IMR-90 (cell line): ENCODE data around the gene SHLD1. TPM values are rescaled to one million over a fixed set of nuclear protein-coding genes. Genes with fewer than 3 reads are reported as not detected.

Experiments
- ATAC-seq: fragments of 200-7000 bp; cut with Tn5 transposase; 2 replicates; pipeline ENCODE4 v1.9.1; 2020; ENCODE audit warnings: low read depth, mild to moderate bottlenecking, moderate library complexity
- BruUV-seq: library from RNA; stranded (reverse); fragments of 400-500 nt; replicated peaks from 2 replicates; lab custom pipeline; 2021; lab: Mats Ljungman, UMichigan
- CTCF ChIA-PET: fragments of 300-600 bp; formaldehyde crosslinking; extraction: SDS; loops from one replicate; lab custom pipeline; 2021; ENCODE audit warnings: antibody characterized with exemption; lab: Yijun Ruan, JAX
- POLR2A ChIA-PET: fragments of 300-600 bp; sonication (Branson Sonifier 250); formaldehyde crosslinking; loops from one replicate; lab custom pipeline; 2022; ENCODE audit warnings: antibody characterized with exemption; ENCODE audit not compliant: unreplicated experiment; lab: Charles Lee
- DNase-seq: peaks from one replicate; pipeline ENCODE4 v3.0.0; 2013
- H2AFZ ChIP-seq: replicated peaks from 2 replicates; pipeline ENCODE3; 2013; ENCODE audit warnings: low read length, mild to moderate bottlenecking; ENCODE audit not compliant: poor library complexity
- H2AK5ac ChIP-seq: 2 replicates; pipeline ENCODE4 v1.6.1; 2013; ENCODE audit warnings: low read depth, low read length, inconsistent platforms
- H2AK9ac ChIP-seq: replicated peaks from 2 replicates; pipeline ENCODE3; 2013; ENCODE audit warnings: mild to moderate bottlenecking, low read depth, low read length, moderate library complexity; ENCODE audit not compliant: poor library complexity
- H2BK120ac ChIP-seq: 2 replicates; pipeline ENCODE4 v1.6.1; 2013; ENCODE audit warnings: low read depth, low read length, inconsistent platforms
- H2BK15ac ChIP-seq: 3 replicates; pipeline ENCODE4 v1.6.1; 2013; ENCODE audit warnings: low read depth, low read length, inconsistent platforms
- H2BK20ac ChIP-seq: 2 replicates; pipeline ENCODE4 v1.6.1; 2013; ENCODE audit warnings: low read depth, mild to moderate bottlenecking, inconsistent platforms, low read length, moderate library complexity
- H2BK5ac ChIP-seq: 2 replicates; pipeline ENCODE4 v1.6.1; 2013; ENCODE audit warnings: mild to moderate bottlenecking, low read depth, low read length, inconsistent platforms; ENCODE audit not compliant: poor library complexity, severe bottlenecking
- H3K14ac ChIP-seq: replicated peaks from 2 replicates; pipeline ENCODE4 v1.6.1; 2013; ENCODE audit warnings: low read depth, low read length, inconsistent platforms
- H3K18ac ChIP-seq: 2 replicates; pipeline ENCODE4 v1.6.1; 2013; ENCODE audit warnings: low read depth, low read length, control low read depth
- H3K23ac ChIP-seq: 2 replicates; pipeline ENCODE4 v1.6.1; 2013; ENCODE audit warnings: low read depth, low read length, inconsistent platforms
- H3K27ac ChIP-seq: 2 replicates; pipeline ENCODE4 v1.5.1; 2013; ENCODE audit warnings: mild to moderate bottlenecking, control low read depth, low read length; ENCODE audit not compliant: insufficient read depth
- H3K27me3 ChIP-seq: 2 replicates; pipeline ENCODE4 v1.6.1; 2013; ENCODE audit warnings: low read length; ENCODE audit not compliant: control insufficient read depth, insufficient read depth
- H3K36me3 ChIP-seq: 2 replicates; pipeline ENCODE4 v1.6.1; 2013; ENCODE audit warnings: low read length, mixed read lengths; ENCODE audit not compliant: control insufficient read depth, insufficient read depth
- H3K4ac ChIP-seq: 2 replicates; pipeline ENCODE4 v1.6.1; 2013; ENCODE audit warnings: low read depth, low read length, inconsistent platforms
- H3K4me1 ChIP-seq: 2 replicates; pipeline ENCODE4 v1.6.1; 2013; ENCODE audit warnings: low read length, mixed read lengths; ENCODE audit not compliant: control insufficient read depth, insufficient read depth
- H3K4me2 ChIP-seq: 2 replicates; pipeline ENCODE4 v1.6.1; 2013; ENCODE audit warnings: low read depth, mild to moderate bottlenecking, control low read depth, low read length, moderate library complexity
- H3K4me3 ChIP-seq: 2 replicates; pipeline ENCODE4 v1.5.1; 2013; ENCODE audit warnings: low read depth, mild to moderate bottlenecking, control low read depth, low read length, moderate library complexity; ENCODE audit not compliant: insufficient read depth
- H3K56ac ChIP-seq: 2 replicates; pipeline ENCODE4 v1.6.1; 2013; ENCODE audit warnings: low read length, inconsistent platforms; ENCODE audit not compliant: insufficient read depth; ENCODE audit errors: extremely low read depth
- H3K79me1 ChIP-seq, 2 experiments: 2 replicates each; pipeline ENCODE4 v1.6.1; 2013; ENCODE audit warnings: low read length in 2 of 2, inconsistent platforms in 1 of 2, low read depth in 1 of 2
- H3K9ac ChIP-seq: 2 replicates; pipeline ENCODE4 v1.6.1; 2013; ENCODE audit warnings: low read depth, low read length, control low read depth
- H3K9me1 ChIP-seq: 2 replicates; pipeline ENCODE4 v1.6.1; 2013; ENCODE audit warnings: low read length, inconsistent platforms; ENCODE audit not compliant: insufficient read depth
- H3K9me3 ChIP-seq: 2 replicates; pipeline ENCODE4 v1.6.1; 2013; ENCODE audit warnings: low read length; ENCODE audit not compliant: control insufficient read depth, insufficient read depth
- H4K20me1 ChIP-seq: 2 replicates; pipeline ENCODE4 v1.6.1; 2013; ENCODE audit warnings: low read length, inconsistent platforms; ENCODE audit not compliant: insufficient read depth
- H4K5ac ChIP-seq: 2 replicates; pipeline ENCODE4 v1.6.1; 2013; ENCODE audit warnings: mild to moderate bottlenecking, low read depth, low read length, control low read depth
- H4K8ac ChIP-seq, 2 experiments: 2 replicates each; pipeline ENCODE4 v1.6.1; 2013; ENCODE audit warnings: low read depth in 2 of 2, low read length in 2 of 2, control low read depth in 1 of 2, inconsistent platforms in 1 of 2
- H4K91ac ChIP-seq: 2 replicates; pipeline ENCODE4 v1.6.1; 2013; ENCODE audit warnings: low read depth, low read length, inconsistent platforms; ENCODE audit not compliant: insufficient read depth
- BHLHE40 ChIP-seq: fragments of 150-350 bp; IDR thresholded peaks from 2 replicates; pipeline ENCODE4 v1.6.1; 2016; ENCODE audit warnings: mild to moderate bottlenecking, low read depth, low read length
- CHD1 ChIP-seq: IDR thresholded peaks from 2 replicates; pipeline ENCODE4 v1.6.1; 2012; ENCODE audit warnings: low read depth, low read length, improper control_type of control experiment
- FOS ChIP-seq: fragments of 150-350 bp; IDR thresholded peaks from 2 replicates; pipeline ENCODE4 v1.6.1; 2016; ENCODE audit warnings: low read depth, low read length
- MAFK ChIP-seq: IDR thresholded peaks from 2 replicates; pipeline ENCODE4 v1.6.1; 2012; ENCODE audit warnings: low read depth, low read length, improper control_type of control experiment
- MXI1 ChIP-seq: IDR thresholded peaks from 2 replicates; pipeline ENCODE4 v1.6.1; 2012; ENCODE audit warnings: low read depth, mild to moderate bottlenecking, low read length, moderate library complexity, borderline replicate concordance
- NFE2L2 ChIP-seq: fragments of 150-350 bp; IDR thresholded peaks from 2 replicates; pipeline ENCODE4 v1.6.1; 2016; ENCODE audit warnings: low read depth, mild to moderate bottlenecking, low read length
- POLR2A ChIP-seq: IDR thresholded peaks from 2 replicates; pipeline ENCODE4 v1.6.1; 2012; ENCODE audit warnings: mild to moderate bottlenecking, low read depth, low read length
- RAD21 ChIP-seq: IDR thresholded peaks from 2 replicates; pipeline ENCODE4 v1.6.1; 2012; ENCODE audit warnings: low read length, improper control_type of control experiment
- RFX5 ChIP-seq: IDR thresholded peaks from 2 replicates; pipeline ENCODE4 v1.8.0; 2012; ENCODE audit warnings: low read depth, mild to moderate bottlenecking, low read length, moderate library complexity
- WGBS, 2 experiments: methylation state at CpG; one replicate each; pipeline versions ENCODE4 v1.1.5 to v1.1.7; 2013; ENCODE audit warnings: missing lambda C conversion rate in 2 of 2; ENCODE audit not compliant: insufficient read length in 1 of 2; ENCODE audit errors: extremely low coverage in 2 of 2; 5-methylcytosine and 5-hydroxymethylcytosine counted together
- dilution Hi-C: fragments of 300-500 bp; cut with HindIII; formaldehyde crosslinking; loops from one replicate; pipeline ENCODE4 v1.14.3; 2018; ENCODE audit warnings: low sequenced_read_pairs; ENCODE audit not compliant: unreplicated experiment
- in situ Hi-C: fragments of 300-500 bp; cut with MboI; formaldehyde crosslinking; loops from 3 replicates; pipeline ENCODE4 v1.14.3; 2019; ENCODE audit warnings: low sequenced_read_pairs, inconsistent platforms, mixed read lengths
- intact Hi-C: fragments of 100-400 bp; cut with micrococcal nuclease; formaldehyde crosslinking; loops from 2 replicates; pipeline ENCODE4 v1.10.0; 2022
- polyA plus RNA-seq, 3 experiments: library from polyadenylated mRNA; depleted of rRNA; stranded (reverse); fragments of >200 nt; gene quantifications; 2 replicates each; pipeline ENCODE4 v1.2.3, GENCODE V29; 2012; ENCODE audit warnings: low replicate concordance in 1 of 3
- total RNA-seq: library from RNA; depleted of rRNA; stranded (reverse); fragments of >200 nt; gene quantifications from 2 replicates; pipeline ENCODE4 v1.2.3, GENCODE V29; 2012
- TF ChIP-seq, protein P1 (sequence below): fragments of 150-350 bp; IDR thresholded peaks from 2 replicates; pipeline ENCODE4 v1.6.1; 2016; ENCODE audit warnings: low read depth, mild to moderate bottlenecking, low read length, moderate library complexity, borderline replicate concordance
- TF ChIP-seq, protein P2 (sequence below): fragments of 150-350 bp; IDR thresholded peaks from 2 replicates; pipeline ENCODE4 v1.6.1; 2017; ENCODE audit warnings: mild to moderate bottlenecking, antibody characterized with exemption, low read length, low read depth

The SHLD1 gene
- total and polyA plus RNA-seq, 2 of the 4 experiments (the other 2 are of a cell fraction), result 2.6 to 3.0 TPM

DNA sequence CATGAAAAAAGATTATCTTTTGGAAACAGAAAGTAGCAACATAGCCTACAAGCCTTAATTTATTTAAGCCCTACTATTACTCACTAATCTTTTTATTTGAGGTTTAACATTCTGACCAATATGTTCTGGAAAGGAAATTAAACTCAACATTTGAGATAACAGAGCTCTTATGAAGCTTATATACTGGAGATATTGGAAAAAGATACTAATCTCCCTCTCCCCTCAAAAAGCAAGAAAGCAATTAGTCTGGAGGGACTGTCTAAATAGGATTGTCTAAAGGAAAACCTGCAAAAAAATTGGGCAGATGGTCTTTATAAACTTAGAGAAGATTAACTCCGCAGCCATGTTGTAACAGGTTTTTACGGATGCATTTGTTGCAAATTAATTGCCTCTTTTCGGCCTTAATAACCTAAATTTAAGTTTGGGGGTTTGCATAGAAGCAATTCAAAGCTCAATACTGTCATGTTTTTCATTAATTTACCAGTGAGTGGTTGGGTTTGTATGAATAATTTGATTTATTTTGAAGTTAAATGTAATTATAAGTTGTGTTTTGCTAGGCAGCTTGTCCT lies 79.1 kb downstream of the SHLD1 start:
- H3K23ac ChIP-seq, result no peak overlapping the region
- CTCF ChIA-PET, result no interaction called here
- H4K5ac ChIP-seq, result no peak overlapping the region
- in situ Hi-C loops (no loop called here), dilution Hi-C loops (no loop called here), intact Hi-C loops (no loop called here)
- no TSS peak for BruUV-seq
- H4K20me1 ChIP-seq, result no peaks in the 10 kb centered on the region
- H2BK5ac ChIP-seq, result no peak overlapping the region
- H2BK20ac ChIP-seq, result no peak overlapping the region
- no peak overlapping the region for H3K4me3 ChIP-seq
- H3K79me1 ChIP-seq, result no peaks in the 10 kb centered on the region
- H3K4me1 ChIP-seq, result no peaks in the 10 kb centered on the region
- no peak for DNase-seq
- no peak overlapping the region for H3K18ac ChIP-seq
- H3K27me3 ChIP-seq, result no peaks in the 10 kb centered on the region
- ATAC-seq, result no peak
- H2AK5ac ChIP-seq, result no peak overlapping the region
- WGBS, 2 experiments, result no CpG with 5 or more reads among the region's 3 CpGs
- H2AK9ac ChIP-seq, result no peak overlapping the region
- POLR2A ChIA-PET, result no interaction called here
- H4K8ac ChIP-seq, result no peak overlapping the region
- no peak overlapping the region for H4K91ac ChIP-seq
- TF ChIP-seq MXI1 (no peak), POLR2A (no peak), FOS (no peak), RFX5 (no peak), BHLHE40 (no peak), NFE2L2 (no peak), MAFK (no peak), CHD1 (no peak), RAD21 (no peak)
- TF ChIP-seq, protein P1, sequence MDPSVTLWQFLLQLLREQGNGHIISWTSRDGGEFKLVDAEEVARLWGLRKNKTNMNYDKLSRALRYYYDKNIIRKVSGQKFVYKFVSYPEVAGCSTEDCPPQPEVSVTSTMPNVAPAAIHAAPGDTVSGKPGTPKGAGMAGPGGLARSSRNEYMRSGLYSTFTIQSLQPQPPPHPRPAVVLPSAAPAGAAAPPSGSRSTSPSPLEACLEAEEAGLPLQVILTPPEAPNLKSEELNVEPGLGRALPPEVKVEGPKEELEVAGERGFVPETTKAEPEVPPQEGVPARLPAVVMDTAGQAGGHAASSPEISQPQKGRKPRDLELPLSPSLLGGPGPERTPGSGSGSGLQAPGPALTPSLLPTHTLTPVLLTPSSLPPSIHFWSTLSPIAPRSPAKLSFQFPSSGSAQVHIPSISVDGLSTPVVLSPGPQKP, result no peak
- TF ChIP-seq, protein P2, sequence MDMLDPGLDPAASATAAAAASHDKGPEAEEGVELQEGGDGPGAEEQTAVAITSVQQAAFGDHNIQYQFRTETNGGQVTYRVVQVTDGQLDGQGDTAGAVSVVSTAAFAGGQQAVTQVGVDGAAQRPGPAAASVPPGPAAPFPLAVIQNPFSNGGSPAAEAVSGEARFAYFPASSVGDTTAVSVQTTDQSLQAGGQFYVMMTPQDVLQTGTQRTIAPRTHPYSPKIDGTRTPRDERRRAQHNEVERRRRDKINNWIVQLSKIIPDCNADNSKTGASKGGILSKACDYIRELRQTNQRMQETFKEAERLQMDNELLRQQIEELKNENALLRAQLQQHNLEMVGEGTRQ, result no peak
- no peaks in the 10 kb centered on the region for H3K9me3 ChIP-seq
- no peak overlapping the region for H2BK15ac ChIP-seq
- H3K36me3 ChIP-seq, result no peaks in the 10 kb centered on the region
- no peak overlapping the region for H3K27ac ChIP-seq
- H3K4me2 ChIP-seq, result no peak overlapping the region
- no peak overlapping the region for H2BK120ac ChIP-seq
- no peak overlapping the region for H3K14ac ChIP-seq
- 0 out of 2 replicates have a peak, but pooled peaks cover 2% of the 10 kb centered on the region for H3K9me1 ChIP-seq
- no peak overlapping the region for H3K9ac ChIP-seq
- no peak overlapping the region for H3K4ac ChIP-seq
- no peak overlapping the region for H3K56ac ChIP-seq
- no peak overlapping the region for H2AFZ ChIP-seq
